Natural killer cell (primary cell): ENCODE data around the gene FLII. TPM values are rescaled to one million over a fixed set of nuclear protein-coding genes. Genes with fewer than 3 reads are reported as not detected.

Source experiments
- ATAC-seq, 3 donors: fragments of 150-1000 bp in 2 of 3; fragments of 200-7000 bp in 1 of 3; cut with Tn5 transposase; 1 replicate in 1 of 3; 2 replicates in 2 of 3; pipeline ENCODE4 v1.10.0; 2021; ENCODE audit warnings: mild to moderate bottlenecking in 2 of 3, moderate library complexity in 2 of 3
- DNase-seq, 2 donors: peaks; one replicate each; pipeline versions ENCODE4 v3.0.0 to v3.0.0-alpha.2; 2013 to 2021; ENCODE audit warnings: mixed read lengths in 1 of 2
- H3K27ac ChIP-seq: one replicate; pipeline ENCODE4 v1.5.1; 2013; ENCODE audit warnings: mild to moderate bottlenecking, low read length
- H3K27me3 ChIP-seq: one replicate; pipeline ENCODE4 v1.6.1; 2013; ENCODE audit warnings: low read length; ENCODE audit not compliant: control insufficient read depth, insufficient read depth
- H3K36me3 ChIP-seq: one replicate; pipeline ENCODE4 v1.6.1; 2013; ENCODE audit warnings: low read length; ENCODE audit not compliant: control insufficient read depth, insufficient read depth
- H3K4me1 ChIP-seq: one replicate; pipeline ENCODE4 v1.6.1; 2013; ENCODE audit warnings: low read length; ENCODE audit not compliant: control insufficient read depth, insufficient read depth
- H3K4me3 ChIP-seq: one replicate; pipeline ENCODE4 v1.5.1; 2013; ENCODE audit warnings: low read length
- H3K9me3 ChIP-seq: one replicate; pipeline ENCODE4 v1.6.1; 2013; ENCODE audit warnings: low read length; ENCODE audit not compliant: control insufficient read depth, insufficient read depth
- H3K27ac Mint-ChIP-seq, 2 donors: one replicate each; pipeline ENCODE4 v1.8.0; 2022; ENCODE audit warnings: mild to moderate bottlenecking in 2 of 2, mixed read lengths in 2 of 2, moderate library complexity in 1 of 2
- H3K27me3 Mint-ChIP-seq, 2 donors: one replicate each; pipeline ENCODE4 v1.8.0; 2022; ENCODE audit warnings: low read depth in 2 of 2, mixed read lengths in 2 of 2
- H3K36me3 Mint-ChIP-seq: one replicate; pipeline ENCODE4 v1.8.0; 2022; ENCODE audit warnings: mixed read lengths
- H3K4me1 Mint-ChIP-seq, 2 donors: one replicate each; pipeline ENCODE4 v1.8.0; 2022; ENCODE audit warnings: mixed read lengths in 2 of 2
- H3K4me3 Mint-ChIP-seq: one replicate; pipeline ENCODE4 v1.8.0; 2022; ENCODE audit warnings: mild to moderate bottlenecking, moderate library complexity, mixed read lengths
- H3K9me3 Mint-ChIP-seq, 2 donors: one replicate each; pipeline ENCODE4 v1.8.0; 2022; ENCODE audit warnings: mixed read lengths in 2 of 2
- WGBS: methylation state at CpG from one replicate; pipeline ENCODE4 v1.1.7; 2013; ENCODE audit warnings: missing lambda C conversion rate; ENCODE audit not compliant: insufficient coverage; 5-methylcytosine and 5-hydroxymethylcytosine counted together
- intact Hi-C: fragments of 100-400 bp; cut with micrococcal nuclease; formaldehyde crosslinking; loops from one replicate; pipeline ENCODE4 v1.14.2; 2022
- total RNA-seq, 4 donors: library from RNA; stranded (reverse); fragments of 120-200 nt in 1 of 4; gene quantifications; one replicate each; pipeline versions ENCODE4 v1.2.3 to v1.2.4, GENCODE V29; 2013 to 2022
- TF ChIP-seq, protein P1 (sequence below): fragments of 200-600 bp; IDR thresholded peaks from one replicate; pipeline ENCODE4 v1.8.0; 2022; ENCODE audit warnings: antibody characterized with exemption

Gene FLII
- total RNA-seq, 3 donors from 2014 or later (not counting 1 experiment from before 2014, with no cell fraction given), result 286 to 342 (median 327) TPM

DNA sequence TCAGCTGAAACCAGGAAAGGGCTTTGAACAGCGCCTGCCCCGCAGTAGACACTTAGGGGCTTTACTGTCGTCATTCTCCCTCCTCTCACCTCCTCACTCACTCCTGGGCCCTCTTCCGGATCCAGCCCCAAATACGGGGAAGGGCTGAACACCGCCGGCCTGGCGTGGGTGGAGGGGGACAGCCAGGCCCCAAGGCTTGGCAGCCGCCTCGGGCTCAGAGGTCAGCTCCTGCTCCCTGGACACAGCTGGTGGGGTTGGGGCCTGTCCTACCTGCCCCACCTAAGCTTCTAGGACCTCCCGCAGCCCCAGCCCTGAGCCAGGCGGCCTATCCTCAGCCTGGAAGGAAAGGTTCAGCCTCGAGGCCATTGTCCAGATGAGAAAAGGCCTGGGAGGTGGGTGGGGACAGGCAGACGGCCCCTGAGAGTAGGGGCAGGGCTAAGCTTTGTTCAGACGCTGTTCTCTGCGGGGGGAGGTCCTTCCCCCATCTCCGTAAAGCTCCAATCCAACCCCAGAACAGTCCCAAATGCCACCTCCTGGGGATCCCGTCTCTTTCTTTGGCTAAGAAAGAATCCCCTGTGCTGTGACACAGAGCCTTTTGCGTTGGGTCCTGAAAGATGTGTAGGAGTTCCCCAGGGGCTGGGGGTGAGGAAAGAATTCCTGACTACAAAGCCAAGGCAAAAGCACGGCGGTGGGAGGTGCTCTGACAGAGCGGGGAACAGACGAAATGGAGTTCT lies 34.0 kb downstream of the FLII start:
- peak overlapping the region; percentile 31 to 82 for H3K27ac Mint-ChIP-seq
- H3K4me3 Mint-ChIP-seq, result peak overlapping the region; percentile 53

DNA sequence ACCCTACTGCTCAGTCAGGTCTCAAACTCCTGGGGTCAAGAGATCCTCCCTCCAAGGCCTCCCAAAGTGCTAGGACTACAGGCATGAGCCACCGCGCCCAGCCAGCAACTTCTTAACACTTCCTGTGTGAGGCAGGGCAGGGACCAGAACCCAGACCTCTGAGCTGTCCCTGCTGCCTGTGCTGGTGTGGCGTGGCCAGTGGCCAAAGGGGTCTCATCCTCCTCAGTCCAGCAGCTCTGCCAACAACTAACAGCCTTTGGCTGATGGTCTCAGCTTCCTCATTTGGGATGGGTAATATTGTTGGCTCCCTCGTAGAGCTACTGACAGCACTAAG lies 34.5 kb downstream of the FLII start:
- intact Hi-C loops, result no loop called here
- TF ChIP-seq, protein P1, sequence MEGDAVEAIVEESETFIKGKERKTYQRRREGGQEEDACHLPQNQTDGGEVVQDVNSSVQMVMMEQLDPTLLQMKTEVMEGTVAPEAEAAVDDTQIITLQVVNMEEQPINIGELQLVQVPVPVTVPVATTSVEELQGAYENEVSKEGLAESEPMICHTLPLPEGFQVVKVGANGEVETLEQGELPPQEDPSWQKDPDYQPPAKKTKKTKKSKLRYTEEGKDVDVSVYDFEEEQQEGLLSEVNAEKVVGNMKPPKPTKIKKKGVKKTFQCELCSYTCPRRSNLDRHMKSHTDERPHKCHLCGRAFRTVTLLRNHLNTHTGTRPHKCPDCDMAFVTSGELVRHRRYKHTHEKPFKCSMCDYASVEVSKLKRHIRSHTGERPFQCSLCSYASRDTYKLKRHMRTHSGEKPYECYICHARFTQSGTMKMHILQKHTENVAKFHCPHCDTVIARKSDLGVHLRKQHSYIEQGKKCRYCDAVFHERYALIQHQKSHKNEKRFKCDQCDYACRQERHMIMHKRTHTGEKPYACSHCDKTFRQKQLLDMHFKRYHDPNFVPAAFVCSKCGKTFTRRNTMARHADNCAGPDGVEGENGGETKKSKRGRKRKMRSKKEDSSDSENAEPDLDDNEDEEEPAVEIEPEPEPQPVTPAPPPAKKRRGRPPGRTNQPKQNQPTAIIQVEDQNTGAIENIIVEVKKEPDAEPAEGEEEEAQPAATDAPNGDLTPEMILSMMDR, result no peak
- 83% methylated on average over 4 of the region's 4 CpGs for WGBS
- no peaks in the 10 kb centered on the region for H3K36me3 Mint-ChIP-seq
- no peak overlapping the region for H3K4me3 Mint-ChIP-seq
- peaks cover 27 to 32% of the 10 kb centered on the region in 2 donors for H3K4me1 Mint-ChIP-seq
- H3K9me3 Mint-ChIP-seq, result no peaks in the 10 kb centered on the region
- Histone ChIP-seq H3K27ac (no peak overlapping the region), H3K4me3 (no peak overlapping the region), H3K9me3 (no peaks in the 10 kb centered on the region), H3K36me3 (no peaks in the 10 kb centered on the region), H3K4me1 (peaks cover 19% of the 10 kb centered on the region), H3K27me3 (no peaks in the 10 kb centered on the region)
- DNase-seq (no peak), ATAC-seq (no peak)
- H3K27ac Mint-ChIP-seq, result no peak overlapping the region
- no peaks in the 10 kb centered on the region for H3K27me3 Mint-ChIP-seq

More for the DNA sequence above, 34.0 kb downstream of the FLII start:
- Mint-ChIP-seq H3K27me3 (no peaks in the 10 kb centered on the region), H3K36me3 (no peaks in the 10 kb centered on the region), H3K4me1 (peaks cover 27 to 28% of the 10 kb centered on the region in 2 donors), H3K9me3 (no peaks in the 10 kb centered on the region)
- peaks cover 19% of the 10 kb centered on the region for H3K4me1 ChIP-seq
- H3K27ac ChIP-seq, result peak overlapping the region; percentile 49
- no peaks in the 10 kb centered on the region for H3K36me3 ChIP-seq
- H3K9me3 ChIP-seq, result no peaks in the 10 kb centered on the region
- ATAC-seq (no peak), DNase-seq (no peak)
- WGBS, result 68% methylated on average over 23 of the region's 23 CpGs
- H3K27me3 ChIP-seq, result no peaks in the 10 kb centered on the region
- TF ChIP-seq, protein P1, result no peak
- intact Hi-C loops, result loop anchor here (1.0 kb wide), 1 partner anchor 91 kb away; the partner anchor contains the start of gene SMCR8
- peak overlapping the region; percentile 20 for H3K4me3 ChIP-seq

DNA sequence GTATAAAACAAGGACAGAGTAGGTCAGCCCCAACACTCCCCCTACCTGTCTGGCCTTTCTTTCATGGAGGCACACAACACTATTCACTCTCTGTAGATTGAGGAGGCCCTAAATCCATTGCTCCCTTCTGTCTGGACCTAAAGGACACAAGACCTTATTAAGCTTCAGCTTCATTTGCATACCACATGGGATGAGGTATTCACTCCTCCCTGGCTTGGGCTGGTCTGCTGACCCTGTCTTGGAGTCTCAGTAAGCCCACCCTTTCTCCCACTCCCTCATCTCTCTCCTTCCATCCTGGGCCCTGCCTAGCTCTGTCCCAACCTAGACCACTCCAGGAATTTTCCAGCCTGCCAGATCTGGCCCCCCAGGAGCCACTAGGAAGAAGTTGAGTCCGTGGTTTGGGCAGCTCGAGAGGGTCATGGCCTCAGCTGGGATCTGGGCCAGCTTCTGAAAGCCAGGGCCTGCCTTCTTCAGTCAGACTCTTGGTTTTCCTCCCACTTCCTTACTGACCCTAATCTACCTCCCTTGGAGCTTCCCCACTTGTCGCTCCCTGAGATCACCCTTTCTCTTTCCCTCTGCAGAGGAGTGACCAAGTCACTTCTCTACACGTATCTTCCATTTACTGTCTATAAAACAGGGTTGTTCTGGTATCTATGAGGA lies 39.7 kb downstream of the FLII start:
- DNase-seq, result no peak
- Mint-ChIP-seq H3K27ac (no peak overlapping the region), H3K27me3 (no peaks in the 10 kb centered on the region)

More for the DNA sequence above, 39.7 kb downstream of the FLII start:
- ATAC-seq, result no peak
- H3K27me3 ChIP-seq, result no peaks in the 10 kb centered on the region
- intact Hi-C loops, result no loop called here
- Mint-ChIP-seq H3K36me3 (no peaks in the 10 kb centered on the region), H3K4me3 (no peak overlapping the region), H3K9me3 (no peaks in the 10 kb centered on the region), H3K4me1 (peaks cover 0 to 7% of the 10 kb centered on the region in 2 donors)
- no peak overlapping the region for H3K4me3 ChIP-seq
- H3K9me3 ChIP-seq, result no peaks in the 10 kb centered on the region
- H3K36me3 ChIP-seq, result no peaks in the 10 kb centered on the region
- TF ChIP-seq, protein P1, result no peak
- WGBS, result 46% methylated on average over 3 of the region's 4 CpGs
- H3K27ac ChIP-seq, result no peak overlapping the region
- no peaks in the 10 kb centered on the region for H3K4me1 ChIP-seq
